Mucosa of gallbladder (tissue), 1 donor: ENCODE data around the gene MBP. TPM values are rescaled to one million over a fixed set of nuclear protein-coding genes. Genes with fewer than 3 reads are reported as not detected.

Source experiments
- DNase-seq: peaks from one replicate; pipeline ENCODE4 v3.0.0-alpha.2; 2020; ENCODE audit warnings: low spot score
- total RNA-seq: library from RNA; stranded (reverse); gene quantifications from one replicate; pipeline ENCODE4 v1.2.1, GENCODE V29; 2021
- donor health status: DM: no; HTN: no; CAD: no.

MBP gene
- total RNA-seq, 1 donor from 2014 or later, result 91.4 TPM

- peak; percentile 93 for DNase-seq
These were observed 18.0 kb downstream of the MBP start for GRCh38 chr18:77114415-77115191.

- DNase-seq, result no peak
These were observed 18.5 kb downstream of the MBP start for GRCh38 chr18:77114152-77114414.

- DNase-seq, result no peak
These were observed 19.0 kb downstream of the MBP start for GRCh38 chr18:77113361-77114151.

- no peak for DNase-seq
These were observed 19.9 kb downstream of the MBP start for GRCh38 chr18:77112747-77113092.

- DNase-seq, result no peak
These were observed 20.4 kb downstream of the MBP start for GRCh38 chr18:77111951-77112746.

- no peak for DNase-seq
These were observed 21.1 kb downstream of the MBP start for GRCh38 chr18:77111449-77111848.

GRCh38 chr18:77110936-77111335 is 21.6 kb downstream of the MBP start:
- no peak for DNase-seq

- no peak for DNase-seq
These were observed 22.2 kb downstream of the MBP start for GRCh38 chr18:77110400-77110799.

- DNase-seq, result no peak
These were observed 22.9 kb downstream of the MBP start for GRCh38 chr18:77109648-77110019.

GRCh38 chr18:77108821-77109647 is 23.5 kb downstream of the MBP start:
- no peak for DNase-seq

GRCh38 chr18:77108001-77108692 is 24.4 kb downstream of the MBP start:
- DNase-seq, result peak; percentile 68

- no peak for DNase-seq
These were observed 25.3 kb downstream of the MBP start for GRCh38 chr18:77107292-77107691.

GRCh38 chr18:77106331-77106730 is 26.3 kb downstream of the MBP start:
- no peak for DNase-seq

- no peak for DNase-seq
These were observed 26.9 kb downstream of the MBP start for GRCh38 chr18:77105680-77106079.

GRCh38 chr18:77105028-77105427 is 27.6 kb downstream of the MBP start:
- DNase-seq, result no peak

- peak; percentile 53 for DNase-seq
These were observed 28.5 kb downstream of the MBP start for GRCh38 chr18:77103991-77104531.

GRCh38 chr18:77103187-77103850 is 29.3 kb downstream of the MBP start:
- DNase-seq, result no peak

GRCh38 chr18:77102259-77103040 is 30.1 kb downstream of the MBP start:
- no peak for DNase-seq

GRCh38 chr18:77101410-77102258 is 30.9 kb downstream of the MBP start:
- peak; percentile 83 for DNase-seq
